B cell (primary cell): ENCODE measurements around the gene IGF1.

ENCODE experiments used
- CTCF ChIP-seq: fragments of 200-600 bp; IDR thresholded peaks from one replicate; pipeline ENCODE4 v1.8.0; 2022; ENCODE audit warnings: antibody characterized with exemption, mild to moderate bottlenecking
- EZH2 ChIP-seq: IDR thresholded peaks from 2 replicates; pipeline ENCODE4 v1.6.1; 2012; ENCODE audit warnings: borderline replicate concordance, low read depth, mild to moderate bottlenecking, moderate library complexity, low read length; ENCODE audit not compliant: insufficient read depth, poor library complexity, severe bottlenecking

- TF ChIP-seq CTCF, result no peak
- TF ChIP-seq EZH2, result no peak
These were observed 34.3 kb upstream of the IGF1 start for GRCh38 chr12:102514696-102515095.
